ENCODE data around the gene EVL.

EVL gene

GRCh38 chr14:100128688-100129087 lies 63.5 kb downstream of the EVL start:
- DNase-seq (ENCODE audit: low read depth in 3 of 3): no peak

DNA sequence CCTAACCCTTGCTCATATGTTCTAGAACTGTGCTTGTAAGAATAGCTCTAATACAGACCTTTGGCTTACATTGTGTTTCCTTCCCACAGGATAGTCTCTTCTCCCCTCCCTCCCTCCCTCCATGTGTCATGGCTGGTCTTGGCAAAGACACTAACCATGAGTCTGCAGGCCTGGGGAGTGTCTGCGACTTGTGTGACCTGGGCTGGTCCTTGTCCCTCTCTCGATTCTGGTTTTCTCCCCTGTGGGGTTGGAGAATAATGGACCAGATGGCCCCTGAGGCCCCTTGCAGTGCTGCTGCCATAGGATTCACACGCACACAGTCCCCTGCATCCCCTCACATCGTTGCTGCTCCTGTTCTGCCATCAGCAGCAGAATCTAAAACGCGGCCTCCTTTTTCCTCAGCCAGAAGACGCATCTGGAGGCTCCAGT lies 64.0 kb downstream of the EVL start:
- DNase-seq (ENCODE audit: low read depth in 3 of 3): no peak

- no peak for DNase-seq (ENCODE audit: low read depth in 3 of 3)
Measured at GRCh38 chr14:100130521-100130920, 65.3 kb downstream of the EVL start.

GRCh38 chr14:100131181-100131580 lies 66.0 kb downstream of the EVL start:
- no peak for DNase-seq (ENCODE audit: low read depth in 3 of 3)

- DNase-seq (ENCODE audit: low read depth in 3 of 3): no peak
Measured at GRCh38 chr14:100132161-100132902, 67.1 kb downstream of the EVL start.

DNA sequence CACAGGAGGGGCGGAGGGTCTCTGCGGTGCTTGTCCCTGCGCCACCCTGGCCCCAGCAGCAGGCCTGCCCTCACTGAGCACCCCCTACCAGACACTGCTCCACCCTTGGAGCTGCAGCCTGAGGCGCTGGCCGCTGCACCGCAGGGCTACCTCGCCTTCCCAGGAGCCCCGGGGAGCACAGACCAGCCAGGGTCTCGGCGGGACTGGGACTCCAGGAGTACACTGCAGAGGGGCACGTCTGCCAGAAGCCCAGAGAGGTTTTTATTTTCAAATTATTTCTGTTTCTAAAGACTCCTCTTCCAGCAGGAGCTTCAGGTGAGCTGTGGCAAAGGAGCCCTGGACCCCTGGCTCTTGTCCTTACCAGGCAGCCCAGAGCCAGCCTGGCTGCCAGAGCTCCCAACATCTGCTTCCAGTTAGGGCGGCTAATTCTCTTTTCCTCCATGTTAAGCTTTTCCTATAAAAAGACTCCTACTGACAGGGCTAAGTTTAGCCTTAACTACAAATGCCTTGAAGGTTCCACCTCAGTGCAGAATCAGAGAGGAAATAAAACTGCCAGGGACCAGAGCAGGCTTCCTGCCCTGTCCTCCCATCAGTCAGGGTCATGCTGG lies 67.8 kb downstream of the EVL start:
- DNase-seq (ENCODE audit: low read depth in 3 of 3): no peak

DNA sequence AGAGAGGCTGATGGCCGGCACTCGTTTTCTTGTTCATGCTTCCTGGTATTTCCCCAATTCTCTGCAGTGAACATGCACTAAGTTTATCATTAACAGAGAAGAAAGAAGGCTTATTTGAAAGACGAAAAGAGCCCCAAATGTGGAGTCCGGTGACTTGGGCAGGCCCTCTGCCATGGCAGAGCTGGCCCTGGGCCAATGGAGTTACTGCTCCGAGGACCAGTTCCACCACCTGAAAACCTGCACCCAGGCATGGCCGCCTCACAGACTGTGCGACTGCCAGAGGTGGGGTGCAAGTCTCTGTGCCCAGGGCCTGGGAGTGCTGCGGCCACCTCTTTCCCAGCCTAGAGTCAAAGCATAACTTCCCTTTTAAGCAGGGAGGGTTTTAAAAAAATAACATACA lies 69.4 kb downstream of the EVL start:
- no peak for DNase-seq (ENCODE audit: low read depth in 3 of 3)

GRCh38 chr14:100135073-100135472 lies 69.9 kb downstream of the EVL start:
- no peak for DNase-seq (ENCODE audit: low read depth in 3 of 3)

GRCh38 chr14:100135784-100136183 lies 70.6 kb downstream of the EVL start:
- DNase-seq (ENCODE audit: low read depth in 3 of 3): no peak

GRCh38 chr14:100137173-100137572 lies 72.0 kb downstream of the EVL start:
- DNase-seq (ENCODE audit: low read depth in 3 of 3): no peak

- no peak for DNase-seq (ENCODE audit: low read depth in 3 of 3)
Measured at GRCh38 chr14:100138082-100138787, 73.0 kb downstream of the EVL start.

DNA sequence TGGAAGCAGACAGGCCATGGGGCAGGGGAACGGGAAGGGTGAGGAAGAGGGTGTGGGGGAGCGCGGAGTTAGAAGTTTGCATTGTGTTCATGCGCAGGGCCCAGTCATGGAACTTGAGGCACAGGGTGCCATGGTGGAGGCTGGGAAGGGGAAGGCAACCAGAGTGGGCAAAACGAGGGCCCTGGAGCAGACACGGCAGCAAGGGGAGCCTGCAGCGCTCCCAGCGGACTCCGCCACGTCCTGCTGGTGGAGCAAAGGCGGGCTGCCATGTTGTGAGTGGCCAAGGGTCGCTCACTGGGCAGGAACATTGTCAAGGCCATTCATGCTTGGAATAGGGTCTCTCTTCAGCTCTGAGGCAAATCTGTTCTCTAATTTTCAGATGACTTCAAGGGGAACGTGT lies 73.7 kb downstream of the EVL start:
- no peak for DNase-seq (ENCODE audit: low read depth in 3 of 3)

DNA sequence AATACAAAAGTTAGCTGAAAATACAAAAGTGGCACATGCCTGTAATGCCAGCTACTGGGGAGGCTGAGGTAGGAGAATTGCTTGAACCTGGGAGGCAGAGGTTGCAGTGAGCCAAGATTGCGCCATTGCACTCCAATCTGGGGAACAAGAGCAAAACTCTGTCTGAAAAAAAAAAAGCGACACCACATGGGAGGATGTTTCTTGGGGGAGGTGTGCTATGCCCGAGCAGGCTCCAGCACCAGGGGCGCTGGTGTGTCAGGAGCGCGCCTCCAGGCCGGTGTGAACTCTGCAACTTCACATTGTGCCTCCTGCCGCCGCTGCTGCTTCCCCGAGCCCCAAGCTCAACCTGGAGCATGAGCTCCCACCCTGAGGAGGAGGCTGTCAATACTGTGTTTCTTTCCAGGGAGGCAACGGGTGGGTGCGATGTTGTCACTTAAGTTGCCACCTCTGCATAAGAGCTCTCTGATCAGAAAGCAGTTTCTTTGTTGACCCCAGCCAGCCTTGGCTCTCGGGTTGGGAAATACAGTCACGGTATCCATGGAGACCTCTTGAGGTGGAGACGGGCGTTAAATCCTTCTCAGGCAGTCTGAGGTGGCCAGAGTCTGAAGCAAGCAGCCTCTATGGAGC lies 75.3 kb downstream of the EVL start:
- DNase-seq (ENCODE audit: low read depth in 3 of 3): no peak

DNA sequence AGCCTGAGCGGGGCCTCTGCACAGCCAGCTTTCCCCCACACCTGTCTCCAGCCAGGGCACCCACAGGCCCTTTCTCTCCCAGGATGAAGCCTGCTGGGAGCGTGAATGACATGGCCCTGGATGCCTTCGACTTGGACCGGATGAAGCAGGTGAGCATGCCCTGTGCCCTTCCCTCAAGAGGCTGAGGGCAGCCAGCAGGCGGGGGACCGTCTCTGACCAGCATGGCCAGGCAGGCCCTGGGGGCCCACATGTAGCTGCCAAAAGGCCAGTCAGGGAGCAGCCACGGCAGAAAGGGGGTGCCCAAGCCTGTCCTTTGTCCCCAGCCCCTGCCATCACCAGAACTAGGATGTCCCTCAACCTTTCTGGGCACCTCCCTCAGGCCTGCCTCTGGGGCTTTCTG lies 75.9 kb downstream of the EVL start:
- DNase-seq (ENCODE audit: low read depth in 3 of 3): no peak

GRCh38 chr14:100142073-100143040 lies 77.1 kb downstream of the EVL start:
- no peak for DNase-seq (ENCODE audit: low read depth in 3 of 3)

DNA sequence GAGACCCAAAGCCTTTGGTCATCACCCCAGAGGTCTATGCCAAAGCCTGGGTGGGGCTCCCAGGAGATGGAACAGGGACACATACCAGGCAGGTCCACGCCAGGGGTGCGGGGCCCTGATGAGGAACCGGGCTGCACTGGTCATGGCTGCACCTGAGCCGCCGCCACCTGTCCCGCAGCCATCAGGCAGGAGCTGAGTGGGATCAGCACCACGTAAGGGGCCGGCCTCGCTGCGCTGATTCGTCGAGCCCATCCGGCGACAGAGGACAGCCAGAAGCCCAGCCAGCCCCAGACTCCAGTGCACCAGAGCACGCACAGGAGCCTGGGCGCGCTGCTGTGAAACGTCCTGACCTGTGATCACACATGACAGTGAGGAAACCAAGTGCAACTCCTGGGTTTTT lies 78.3 kb downstream of the EVL start:
- DNase-seq (ENCODE audit: low read depth in 3 of 3): no peak

DNA sequence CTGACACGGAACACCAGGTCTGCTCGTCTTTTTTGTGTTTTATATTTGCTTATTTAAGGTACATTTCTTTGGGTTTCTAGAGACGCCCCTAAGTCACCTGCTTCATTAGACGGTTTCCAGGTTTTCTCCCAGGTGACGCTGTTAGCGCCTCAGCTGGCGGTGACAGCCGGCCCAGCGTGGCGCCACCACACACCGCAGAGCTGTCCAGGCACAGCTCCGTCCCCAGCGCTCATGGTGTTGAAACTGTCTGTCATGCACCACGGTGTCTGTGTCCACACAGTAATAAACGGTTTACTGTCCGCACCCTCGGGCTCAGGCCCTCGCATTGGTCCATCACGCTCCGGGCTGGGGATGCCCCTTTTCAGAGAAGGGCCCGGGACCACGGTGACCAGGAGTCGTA lies 78.7 kb downstream of the EVL start:
- DNase-seq (ENCODE audit: low read depth in 3 of 3): no peak

DNA sequence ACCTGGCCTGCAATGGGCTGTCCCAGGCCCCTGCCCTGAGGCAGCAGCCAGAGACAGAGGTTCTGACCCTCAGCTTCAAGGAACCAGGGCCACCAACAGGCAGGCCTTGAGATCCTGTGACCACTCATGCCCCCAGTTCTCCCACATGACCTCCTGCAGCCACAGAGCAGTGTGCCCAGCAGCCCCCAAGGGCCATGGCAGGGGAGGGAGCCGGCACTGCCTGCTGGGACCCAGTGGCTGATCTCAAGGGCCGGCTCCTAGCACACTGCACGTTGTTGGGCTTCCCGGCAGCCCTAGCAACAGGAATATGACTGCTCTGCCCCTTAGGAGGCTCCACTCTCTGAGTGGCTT lies 79.4 kb downstream of the EVL start:
- DNase-seq (ENCODE audit: low read depth in 3 of 3): no peak

DNA sequence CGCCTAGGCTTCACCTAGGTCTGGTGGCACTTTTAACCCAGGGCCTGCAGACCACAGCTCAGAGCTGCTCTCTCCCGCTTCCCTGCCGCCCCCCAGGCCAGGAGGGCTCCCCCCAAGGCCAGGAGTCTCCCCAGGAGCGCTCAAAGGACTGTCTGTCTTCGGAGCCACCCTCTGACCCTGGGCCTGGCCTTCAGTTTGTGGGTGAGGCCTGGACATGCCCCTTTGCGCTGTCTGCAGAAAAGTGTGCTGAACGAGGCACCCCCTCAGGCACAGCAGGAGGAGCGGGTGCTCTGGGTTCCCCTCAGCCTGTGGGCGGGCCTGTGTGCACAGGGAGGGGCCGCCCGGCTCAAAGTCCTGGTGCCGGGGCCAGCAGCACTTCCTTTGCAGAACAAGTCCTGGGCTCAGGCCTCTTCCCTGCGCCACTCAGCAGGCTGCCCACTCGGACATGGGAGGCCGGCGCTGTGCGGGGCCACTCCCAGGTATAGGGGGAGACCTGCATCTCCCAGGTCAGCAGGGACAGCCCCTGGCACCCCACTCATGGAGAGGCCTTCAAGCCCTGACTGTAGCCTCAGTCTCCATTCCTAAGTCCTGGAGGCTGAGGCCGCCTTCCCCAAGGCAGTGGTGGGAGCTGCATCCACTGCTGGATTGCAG lies 79.9 kb downstream of the EVL start:
- DNase-seq (ENCODE audit: low read depth in 3 of 3): no peak

- no peak for DNase-seq (ENCODE audit: low read depth in 3 of 3)
Measured at GRCh38 chr14:100145682-100146464, 80.7 kb downstream of the EVL start.

All from stimulated activated CD4-positive, alpha-beta T cell treated with anti-CD3 and anti-CD28 coated beads, TNF-alpha, amount 100 ng/mL, for 4 hours (primary cell).